GM12878 (cell line): ENCODE measurements around the gene PPP1R9B. TPM values are rescaled to one million over a fixed set of nuclear protein-coding genes. Genes with fewer than 3 reads are reported as not detected.

Experiments
- ATAC-seq: fragments of 200-7000 bp; cut with Tn5 transposase; 3 replicates; pipeline ENCODE4 v1.9.1; 2020; ENCODE audit warnings: mild to moderate bottlenecking, moderate library complexity
- BruUV-seq: library from RNA; stranded (reverse); fragments of 400-500 nt; replicated peaks from 2 replicates; lab custom pipeline; 2021; lab: Mats Ljungman, UMichigan
- CTCF ChIA-PET: fragments of 300-600 bp; sonication (Branson Sonifier 250); formaldehyde crosslinking; extraction: SDS; loops from one replicate; lab custom pipeline; 2021; ENCODE audit warnings: inconsistent platforms; lab: Yijun Ruan, JAX
- POLR2A ChIA-PET: fragments of 350-600 bp; formaldehyde crosslinking; extraction: SDS; loops from one replicate; lab custom pipeline; 2021; ENCODE audit warnings: inconsistent platforms; lab: Charles Lee
- RAD21 ChIA-PET: fragments of 300-600 bp; sonication (Branson Sonifier 250); formaldehyde crosslinking; loops from one replicate; lab custom pipeline; 2023; ENCODE audit warnings: antibody characterized with exemption; ENCODE audit not compliant: unreplicated experiment; lab: Charles Lee
- SMC1A ChIA-PET: fragments of 300-600 bp; sonication (Branson Sonifier 250); formaldehyde crosslinking; loops from one replicate; lab custom pipeline; 2023; ENCODE audit not compliant: unreplicated experiment, uncharacterized antibody; lab: Charles Lee
- DNase-seq: peaks from one replicate; pipeline ENCODE4 v3.0.0-alpha.2; 2011; ENCODE audit warnings: low read depth, low spot score
- FAIRE-seq: peaks from 3 replicates; lab custom pipeline; 2011; peaks lifted over from hg19 to GRCh38; lab: Jason Lieb, UNC
- H2AFZ ChIP-seq: 2 replicates; pipeline ENCODE4 v1.6.0; 2011; ENCODE audit warnings: low read depth, low read length, control low read depth; ENCODE audit not compliant: control insufficient read depth
- H3K27ac ChIP-seq: 2 replicates; pipeline ENCODE4 v1.5.1; 2011; ENCODE audit warnings: control low read depth; ENCODE audit not compliant: control insufficient read depth, insufficient read depth
- H3K27me3 ChIP-seq, 2 experiments: replicated peaks in 1 of 2; 2 replicates each; pipeline versions ENCODE4 v1.6.0 to v1.6.1; 2011; ENCODE audit warnings: low read length in 1 of 2; ENCODE audit not compliant: control insufficient read depth in 2 of 2, insufficient read depth in 2 of 2
- H3K36me3 ChIP-seq, 2 experiments: 2 replicates each; pipeline ENCODE4 v1.5.1; 2011; ENCODE audit warnings: low read length in 1 of 2; ENCODE audit not compliant: control insufficient read depth in 2 of 2, insufficient read depth in 2 of 2
- H3K4me1 ChIP-seq: 2 replicates; pipeline ENCODE4 v1.6.1; 2011; ENCODE audit warnings: mild to moderate bottlenecking, low read length, moderate library complexity, mixed read lengths; ENCODE audit not compliant: control insufficient read depth, insufficient read depth
- H3K4me2 ChIP-seq: 2 replicates; pipeline ENCODE4 v1.6.0; 2011; ENCODE audit warnings: control low read depth; ENCODE audit not compliant: control insufficient read depth, insufficient read depth
- H3K4me3 ChIP-seq: fragments of 200-600 bp; sonication (generic); 2 replicates; pipeline ENCODE4 v1.5.1; 2016
- H3K79me2 ChIP-seq: 2 replicates; pipeline ENCODE4 v1.6.0; 2011; ENCODE audit warnings: low read length; ENCODE audit not compliant: control insufficient read depth, insufficient read depth
- H3K9ac ChIP-seq: 2 replicates; pipeline ENCODE4 v1.8.0; 2011; ENCODE audit warnings: low read length, control low read depth, mixed read lengths; ENCODE audit not compliant: control insufficient read depth, insufficient read depth
- H3K9me3 ChIP-seq: replicated peaks from 3 replicates; pipeline ENCODE4 v1.5.1; 2011; ENCODE audit warnings: mild to moderate bottlenecking, low read length; ENCODE audit not compliant: control insufficient read depth, insufficient read depth
- H4K20me1 ChIP-seq: 2 replicates; pipeline ENCODE4 v1.6.0; 2011; ENCODE audit not compliant: control insufficient read depth, insufficient read depth
- BCLAF1 ChIP-seq: fragments of 450-650 bp; IDR thresholded peaks from 2 replicates; pipeline ENCODE4 v1.6.1; 2017; ENCODE audit warnings: antibody characterized with exemption, mild to moderate bottlenecking, moderate library complexity
- E2F4 ChIP-seq: IDR thresholded peaks from 2 replicates; pipeline ENCODE4 v1.6.1; 2012; ENCODE audit warnings: low read depth, low read length, improper control_type of control experiment
- ETV6 ChIP-seq, 2 experiments: fragments of 450-650 bp in 1 of 2; IDR thresholded peaks in 1 of 2; conservative IDR thresholded peaks in 1 of 2; 2 replicates each; pipeline ENCODE4 v1.6.1; 2014; ENCODE audit warnings: antibody characterized with exemption in 1 of 2, borderline replicate concordance in 1 of 2, low read depth in 1 of 2, mild to moderate bottlenecking in 1 of 2, moderate library complexity in 1 of 2
- MTA2 ChIP-seq: fragments of 450-650 bp; IDR thresholded peaks from 2 replicates; pipeline ENCODE4 v1.6.1; 2016; ENCODE audit warnings: low read depth, mild to moderate bottlenecking, moderate library complexity
- NFYA ChIP-seq: IDR thresholded peaks from 2 replicates; pipeline ENCODE4 v1.6.1; 2011; ENCODE audit warnings: low read depth, mild to moderate bottlenecking, low read length, improper control_type of control experiment, borderline replicate concordance
- SIN3A ChIP-seq: IDR thresholded peaks from 2 replicates; pipeline ENCODE4 v1.6.1; 2012; ENCODE audit warnings: low read depth, low read length, improper control_type of control experiment
- YBX1 ChIP-seq: fragments of 450-650 bp; IDR thresholded peaks from 2 replicates; pipeline ENCODE4 v1.6.1; 2016; ENCODE audit warnings: antibody characterized with exemption
- ZNF384 ChIP-seq: IDR thresholded peaks from 2 replicates; pipeline ENCODE4 v1.6.1; 2012; ENCODE audit warnings: low read depth, mild to moderate bottlenecking, low read length, improper control_type of control experiment, borderline replicate concordance
- WGBS: methylation state at CpG from one replicate; pipeline ENCODE4 v1.1.6; 2016; ENCODE audit warnings: low lambda C conversion rate; ENCODE audit not compliant: insufficient replicate concordance, insufficient coverage; ENCODE audit errors: missing lambda C conversion rate; 5-methylcytosine and 5-hydroxymethylcytosine counted together
- in situ Hi-C: fragments of 300-500 bp; cut with MboI; formaldehyde crosslinking; loops from 9 replicates; pipeline ENCODE4 v1.14.3; 2018; ENCODE audit warnings: mixed read lengths
- intact Hi-C: fragments of 100-400 bp; cut with micrococcal nuclease; formaldehyde crosslinking; loops from one replicate; pipeline ENCODE4 v1.14.2; 2022; ENCODE audit not compliant: unreplicated experiment
- polyA plus RNA-seq, 11 experiments: library from polyadenylated mRNA; depleted of rRNA in 4 of 11; unstranded in 6 of 11; stranded (reverse) in 5 of 11; fragments of >200 nt; fragmentation: Nextera tagmentation in 4 of 11; fragmentation: Illumina TruSeq in 1 of 11; extraction: Ambion mirVana in 4 of 11; extraction: Trizol in 1 of 11; gene quantifications; 1 replicate in 1 of 11; 2 replicates in 10 of 11; pipeline versions ENCODE4 v1.2.1 to v1.2.3, GENCODE V29; 2011 to 2016; ENCODE audit warnings: inconsistent platforms in 2 of 11, missing spikeins in 2 of 11, low read depth in 1 of 11
- total RNA-seq, 4 experiments: library from RNA; depleted of rRNA in 3 of 4; stranded (reverse); fragments of >200 nt in 3 of 4; fragmentation: Illumina TruSeq in 1 of 4; extraction: Trizol in 1 of 4; gene quantifications; 2 replicates each; pipeline versions ENCODE4 v1.2.1 to v1.2.3, GENCODE V29; 2013 to 2021

PPP1R9B gene
- total and polyA plus RNA-seq, 10 of the 15 experiments (the other 5 are each of a cell fraction or from before 2014, with no cell fraction given), result 0.20 to 107 (median 37.5) TPM

DNA sequence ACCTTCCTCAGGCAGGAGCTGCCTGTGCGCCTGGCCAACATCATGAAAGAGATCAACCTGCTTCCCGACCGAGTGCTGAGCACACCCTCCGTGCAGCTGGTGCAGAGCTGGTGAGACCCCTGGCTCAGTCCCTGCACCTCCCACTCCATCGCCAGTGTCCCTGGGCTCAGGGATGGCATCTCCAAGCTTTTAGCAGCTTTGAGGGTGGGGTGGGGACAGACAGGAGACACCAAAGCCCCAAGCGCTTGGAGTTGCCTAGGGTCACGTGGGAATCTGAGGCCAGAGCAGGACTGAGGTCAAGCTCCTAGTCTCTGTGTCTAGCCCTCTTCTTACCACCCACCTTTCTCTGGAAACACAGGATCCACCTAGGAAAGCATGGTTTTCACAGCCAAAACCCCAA lies 53.0 kb downstream of the PPP1R9B start (continued):
- TF ChIP-seq E2F4 (no peak), ETV6 (conservative IDR thresholded peaks at IDR 0.05 in 1 of 2, IDR thresholded peaks at IDR 0.05 in 1 of 2; ENCODE audit: borderline replicate concordance in 1 of 2, low read depth in 1 of 2) (no peak)
- TF ChIP-seq, all 136 proteins: peak for 0

DNA sequence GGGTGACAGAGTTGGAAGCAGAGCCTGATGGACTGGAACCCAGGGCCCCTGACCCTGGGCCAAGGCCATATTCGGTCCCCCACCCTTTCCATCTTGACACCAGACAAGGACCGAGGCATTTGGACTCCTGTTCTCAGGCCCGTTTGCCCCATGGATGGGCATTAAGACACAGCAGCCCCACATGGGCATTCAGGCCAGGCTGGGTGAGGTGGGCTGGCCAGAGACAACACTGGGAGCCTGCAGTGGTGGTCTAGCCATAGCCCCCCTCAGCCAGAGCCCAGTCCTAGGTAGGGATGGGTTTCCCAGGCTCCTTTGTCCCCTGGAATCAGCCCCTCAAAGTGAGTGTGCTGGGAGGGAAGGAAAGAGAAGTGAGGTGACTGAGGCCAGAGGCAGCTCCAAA lies 53.7 kb downstream of the PPP1R9B start:
- TF ChIP-seq NFYA (no peak), MTA2 (no peak), YBX1 (no peak), BCLAF1 (no peak), ZNF384 (no peak), SIN3A (no peak)
- ChIA-PET POLR2A (interaction anchor here (1.0 kb wide), 1 partner anchor 96 kb away, joined by 3 read pairs; no protein-coding TSS in a partner anchor), RAD21 (interaction anchor here (1.4 kb wide), 1 partner anchor 9 kb away, joined by 3 read pairs; no protein-coding TSS in a partner anchor), CTCF (interaction anchor here (1.0 to 3.4 kb wide), 5 partner anchors 9 to 99 kb away, joined by 3 to 13 read pairs (median 4); no protein-coding TSS in a partner anchor), SMC1A (interaction anchor here (1.4 kb wide), 1 partner anchor 9 kb away, joined by 3 read pairs; no protein-coding TSS in a partner anchor)
- no TSS peak for BruUV-seq
- no peaks in the 10 kb centered on the region for H4K20me1 ChIP-seq
- 52% methylated on average over 3 of the region's 3 CpGs for WGBS
- no peak overlapping the region for H2AFZ ChIP-seq
- H3K4me3 ChIP-seq, result no peak overlapping the region
- no peaks in the 10 kb centered on the region for H3K27me3 ChIP-seq
- H3K4me2 ChIP-seq, result no peak overlapping the region
- intact Hi-C loops, result loop anchor here (5.0 kb wide), 1 partner anchor 51 kb away; no protein-coding TSS in a partner anchor
- H3K4me1 ChIP-seq, result peaks cover 17% of the 10 kb centered on the region
- H3K9me3 ChIP-seq, result no peaks in the 10 kb centered on the region
- DNase-seq (no peak), ATAC-seq (no peak), FAIRE-seq (no peak)
- no peaks in the 10 kb centered on the region for H3K79me2 ChIP-seq
- H3K27ac ChIP-seq, result no peak overlapping the region
- in situ Hi-C loops, result no loop called here
- no peaks in the 10 kb centered on the region for H3K36me3 ChIP-seq
- H3K9ac ChIP-seq, result no peak overlapping the region
